Colonic mucosa (tissue), 4 donors: ENCODE results near the gene IFT80. TPM values are rescaled to one million over a fixed set of nuclear protein-coding genes. Genes with fewer than 3 reads are reported as not detected.
"Not testable (repeated sequence)": the region's sequence is repeated elsewhere in the genome, so short reads cannot be mapped to it uniquely, and the experiment has no call there.

Experiments
- DNase-seq: peaks from one replicate; pipeline ENCODE4 v3.0.0-alpha.2; 2020
- H3K27ac ChIP-seq: fragments of 200-600 bp; one replicate; pipeline ENCODE4 v1.8.0; 2021
- H3K27me3 ChIP-seq: fragments of 200-600 bp; one replicate; pipeline ENCODE4 v1.8.0; 2021
- H3K36me3 ChIP-seq: fragments of 200-600 bp; one replicate; pipeline ENCODE4 v1.8.0; 2021
- H3K4me1 ChIP-seq: fragments of 200-600 bp; one replicate; pipeline ENCODE4 v1.8.0; 2021; ENCODE audit warnings: mild to moderate bottlenecking
- H3K4me3 ChIP-seq: fragments of 200-600 bp; one replicate; pipeline ENCODE4 v1.8.0; 2021
- H3K9ac ChIP-seq, 2 donors: one replicate each; pipeline ENCODE4 v1.7.0; 2013; ENCODE audit warnings: control low read depth in 2 of 2, low read depth in 2 of 2, low read length in 2 of 2
- H3K9me3 ChIP-seq: fragments of 200-600 bp; one replicate; pipeline ENCODE4 v1.8.0; 2021
- intact Hi-C: fragments of 100-400 bp; cut with DNase I; formaldehyde crosslinking; loops from one replicate; pipeline ENCODE4 v1.14.1; 2022
- total RNA-seq, 2 donors: library from RNA; stranded (reverse); fragmentation: NEBNext Ultra II Directional in 1 of 2; extraction: Animal tissue kit (Norgen Biotek cat#: 25700) in 1 of 2; gene quantifications; one replicate each; pipeline ENCODE4 v1.2.1, GENCODE V29; 2021
- TF ChIP-seq, protein P1 (sequence below): fragments of 200-600 bp; IDR thresholded peaks from one replicate; pipeline ENCODE4 v1.8.0; 2022; ENCODE audit warnings: antibody characterized with exemption, mild to moderate bottlenecking
- donor health status: healthy.
- donor health status: DM: no; HTN: no; CAD: no.
- donor health status: DM: no; HTN: no; CAD: no.

The IFT80 gene
- total RNA-seq, 2 donors from 2014 or later, result 13.1 to 13.8 TPM

GRCh38 chr3:160330690-160331089 is 68.3 kb downstream of the IFT80 start:
- Histone ChIP-seq H3K4me3 (no peak overlapping the region), H3K9ac (no peak overlapping the region), H3K4me1 (no peaks in the 10 kb centered on the region), H3K27me3 (no peaks in the 10 kb centered on the region), H3K27ac (no peak overlapping the region), H3K9me3 (no peaks in the 10 kb centered on the region), H3K36me3 (no peaks in the 10 kb centered on the region)
- intact Hi-C loops, result no loop called here
- TF ChIP-seq, protein P1, sequence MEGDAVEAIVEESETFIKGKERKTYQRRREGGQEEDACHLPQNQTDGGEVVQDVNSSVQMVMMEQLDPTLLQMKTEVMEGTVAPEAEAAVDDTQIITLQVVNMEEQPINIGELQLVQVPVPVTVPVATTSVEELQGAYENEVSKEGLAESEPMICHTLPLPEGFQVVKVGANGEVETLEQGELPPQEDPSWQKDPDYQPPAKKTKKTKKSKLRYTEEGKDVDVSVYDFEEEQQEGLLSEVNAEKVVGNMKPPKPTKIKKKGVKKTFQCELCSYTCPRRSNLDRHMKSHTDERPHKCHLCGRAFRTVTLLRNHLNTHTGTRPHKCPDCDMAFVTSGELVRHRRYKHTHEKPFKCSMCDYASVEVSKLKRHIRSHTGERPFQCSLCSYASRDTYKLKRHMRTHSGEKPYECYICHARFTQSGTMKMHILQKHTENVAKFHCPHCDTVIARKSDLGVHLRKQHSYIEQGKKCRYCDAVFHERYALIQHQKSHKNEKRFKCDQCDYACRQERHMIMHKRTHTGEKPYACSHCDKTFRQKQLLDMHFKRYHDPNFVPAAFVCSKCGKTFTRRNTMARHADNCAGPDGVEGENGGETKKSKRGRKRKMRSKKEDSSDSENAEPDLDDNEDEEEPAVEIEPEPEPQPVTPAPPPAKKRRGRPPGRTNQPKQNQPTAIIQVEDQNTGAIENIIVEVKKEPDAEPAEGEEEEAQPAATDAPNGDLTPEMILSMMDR, result no peak
- DNase-seq, result no peak

- H3K9ac ChIP-seq, result no peak overlapping the region
- no peak for DNase-seq
- intact Hi-C loops, result no loop called here
- H3K4me3 ChIP-seq, result no peak overlapping the region
- TF ChIP-seq, protein P1, result no peak
- H3K27me3 ChIP-seq, result no peaks in the 10 kb centered on the region
- H3K4me1 ChIP-seq, result no peaks in the 10 kb centered on the region
- no peaks in the 10 kb centered on the region for H3K36me3 ChIP-seq
- H3K27ac ChIP-seq, result no peak overlapping the region
- H3K9me3 ChIP-seq, result no peaks in the 10 kb centered on the region
These were observed 68.9 kb downstream of the IFT80 start for GRCh38 chr3:160330109-160330508.

DNA sequence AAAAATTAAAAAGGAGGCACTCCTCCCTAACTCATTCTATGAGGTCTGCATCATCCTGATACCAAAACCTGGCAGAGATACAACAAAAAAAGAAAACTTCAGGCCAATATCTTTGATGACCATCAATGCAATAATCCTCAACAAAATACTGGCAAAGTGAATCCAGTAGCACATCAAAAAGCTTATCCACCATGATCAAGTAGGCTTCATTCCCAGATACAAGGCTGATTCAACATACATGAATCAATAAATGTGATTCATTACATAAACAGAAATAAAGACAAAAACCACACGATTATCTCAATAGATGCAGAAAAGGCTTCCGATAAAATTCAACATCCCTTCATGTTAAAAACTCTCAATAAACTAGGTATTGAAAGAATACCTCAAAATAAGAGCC is 72.7 kb downstream of the IFT80 start:
- H3K9ac ChIP-seq, H3K36me3 ChIP-seq, H3K27ac ChIP-seq, H3K4me1 ChIP-seq, H3K9me3 ChIP-seq, intact Hi-C loops, DNase-seq, H3K27me3 ChIP-seq, H3K4me3 ChIP-seq: not testable (repeated sequence)

GRCh38 chr3:160321821-160322220 is 77.2 kb downstream of the IFT80 start:
- H3K9me3 ChIP-seq, H3K9ac ChIP-seq, intact Hi-C loops, H3K4me1 ChIP-seq, DNase-seq, H3K27me3 ChIP-seq, H3K27ac ChIP-seq, H3K4me3 ChIP-seq, H3K36me3 ChIP-seq: not testable (repeated sequence)

GRCh38 chr3:160319322-160319721 is 79.7 kb downstream of the IFT80 start:
- Histone ChIP-seq H3K9me3 (no peaks in the 10 kb centered on the region), H3K27me3 (no peaks in the 10 kb centered on the region), H3K4me1 (no peaks in the 10 kb centered on the region), H3K27ac (no peak overlapping the region), H3K9ac (no peak overlapping the region), H3K4me3 (no peak overlapping the region), H3K36me3 (no peaks in the 10 kb centered on the region)
- TF ChIP-seq, protein P1, result no peak
- no peak for DNase-seq
- intact Hi-C loops, result no loop called here

GRCh38 chr3:160314995-160315394 is 84.0 kb downstream of the IFT80 start:
- no peak overlapping the region for H3K27ac ChIP-seq
- TF ChIP-seq, protein P1, result no peak
- H3K9ac ChIP-seq, result no peak overlapping the region
- no peaks in the 10 kb centered on the region for H3K4me1 ChIP-seq
- intact Hi-C loops, result no loop called here
- no peaks in the 10 kb centered on the region for H3K27me3 ChIP-seq
- DNase-seq, result no peak
- no peaks in the 10 kb centered on the region for H3K9me3 ChIP-seq
- H3K4me3 ChIP-seq, result no peak overlapping the region
- no peaks in the 10 kb centered on the region for H3K36me3 ChIP-seq
